ENCODE measurements around the gene ZNF74. TPM values are rescaled to one million over a fixed set of nuclear protein-coding genes. Genes with fewer than 3 reads are reported as not detected.
A peak's percentile ranks its signal among the peaks of the same experiment; 100 is the strongest.
"Not testable (repeated sequence)": the region's sequence is repeated elsewhere in the genome, so short reads cannot be mapped to it uniquely, and the experiment has no call there.

Gene ZNF74
- total RNA-seq, 1 donor from 2014 or later: 28.8 TPM

- Mint-ChIP-seq H3K27me3 (ENCODE audit: unreplicated experiment) (peaks cover 23% of the 10 kb centered on the region), H3K4me3 (ENCODE audit: unreplicated experiment) (no peak overlapping the region)
- DNase-seq (ENCODE audit: low spot score): no peak
Observed at GRCh38 chr22:20390394-20390907, 3.5 kb upstream of the ZNF74 start.

GRCh38 chr22:20391222-20391621, 2.7 kb upstream of the ZNF74 start:
- Mint-ChIP-seq H3K4me3 (ENCODE audit: unreplicated experiment) (no peak overlapping the region), H3K9me3 (ENCODE audit: unreplicated experiment) (no peaks in the 10 kb centered on the region), H3K27me3 (ENCODE audit: unreplicated experiment) (peaks cover 25% of the 10 kb centered on the region), H3K27ac (ENCODE audit: unreplicated experiment) (no peak overlapping the region), H3K36me3 (ENCODE audit: low read depth, unreplicated experiment) (no peaks in the 10 kb centered on the region), H3K4me1 (ENCODE audit: unreplicated experiment) (peaks cover 15% of the 10 kb centered on the region)
- DNase-seq (ENCODE audit: low spot score): no peak
- TF ChIP-seq CTCF (IDR thresholded peaks at IDR 0.05; ENCODE audit: unreplicated experiment): no peak

More at GRCh38 chr22:20390394-20390907, 3.5 kb upstream of the ZNF74 start:
- H3K36me3 Mint-ChIP-seq (ENCODE audit: low read depth, unreplicated experiment): no peaks in the 10 kb centered on the region
- peaks cover 7% of the 10 kb centered on the region for H3K4me1 Mint-ChIP-seq (ENCODE audit: unreplicated experiment)
- H3K27ac Mint-ChIP-seq (ENCODE audit: unreplicated experiment): no peak overlapping the region
- no peak for TF ChIP-seq CTCF (IDR thresholded peaks at IDR 0.05; ENCODE audit: unreplicated experiment)
- H3K9me3 Mint-ChIP-seq (ENCODE audit: unreplicated experiment): no peaks in the 10 kb centered on the region

GRCh38 chr22:20392365-20392881, 1.5 kb upstream of the ZNF74 start:
- not testable (repeated sequence) for H3K9me3 Mint-ChIP-seq (ENCODE audit: unreplicated experiment); H3K27ac Mint-ChIP-seq (ENCODE audit: unreplicated experiment); H3K36me3 Mint-ChIP-seq (ENCODE audit: low read depth, unreplicated experiment); H3K4me3 Mint-ChIP-seq (ENCODE audit: unreplicated experiment); DNase-seq (ENCODE audit: low spot score)
- peaks cover 19% of the 10 kb centered on the region for H3K4me1 Mint-ChIP-seq (ENCODE audit: unreplicated experiment)
- peaks cover 25% of the 10 kb centered on the region for H3K27me3 Mint-ChIP-seq (ENCODE audit: unreplicated experiment)

- H3K4me3 Mint-ChIP-seq (ENCODE audit: unreplicated experiment): peak overlapping the region; percentile 95
- TF ChIP-seq CTCF (IDR thresholded peaks at IDR 0.05; ENCODE audit: unreplicated experiment): no peak
- H3K27me3 Mint-ChIP-seq (ENCODE audit: unreplicated experiment): peaks cover 25% of the 10 kb centered on the region
- H3K9me3 Mint-ChIP-seq (ENCODE audit: unreplicated experiment): no peaks in the 10 kb centered on the region
- DNase-seq (ENCODE audit: low spot score): no peak
- H3K36me3 Mint-ChIP-seq (ENCODE audit: low read depth, unreplicated experiment): no peaks in the 10 kb centered on the region
- H3K27ac Mint-ChIP-seq (ENCODE audit: unreplicated experiment): no peak overlapping the region
- H3K4me1 Mint-ChIP-seq (ENCODE audit: unreplicated experiment): peaks cover 19% of the 10 kb centered on the region
Observed at GRCh38 chr22:20392983-20393704, 807 bp upstream of the ZNF74 start.

- peaks cover 25% of the 10 kb centered on the region for H3K27me3 Mint-ChIP-seq (ENCODE audit: unreplicated experiment)
Observed at GRCh38 chr22:20395181-20395906, 1.4 kb downstream of the ZNF74 start.

More at GRCh38 chr22:20395181-20395906, 1.4 kb downstream of the ZNF74 start:
- DNase-seq (ENCODE audit: low spot score): no peak
- Mint-ChIP-seq H3K9me3 (ENCODE audit: unreplicated experiment) (no peaks in the 10 kb centered on the region), H3K36me3 (ENCODE audit: low read depth, unreplicated experiment) (peaks cover 5% of the 10 kb centered on the region), H3K4me1 (ENCODE audit: unreplicated experiment) (peaks cover 19% of the 10 kb centered on the region), H3K27ac (ENCODE audit: unreplicated experiment) (peak overlapping the region; percentile 25), H3K4me3 (ENCODE audit: unreplicated experiment) (peak overlapping the region; percentile 95)
- no peak for TF ChIP-seq CTCF (IDR thresholded peaks at IDR 0.05; ENCODE audit: unreplicated experiment)

Measured in endothelial cell (in vitro differentiated cells).